Astrocyte (in vitro differentiated cells and primary cell): Measurements from ENCODE around the gene CYTH4.

Experiments used
- CTCF ChIP-seq: IDR thresholded peaks from 2 replicates; pipeline ENCODE4 v1.5.1; 2011; ENCODE audit warnings: low read depth, mild to moderate bottlenecking, inconsistent platforms, low read length, moderate library complexity; ENCODE audit not compliant: insufficient read depth
- EZH2 ChIP-seq: IDR thresholded peaks from 2 replicates; pipeline ENCODE4 v1.6.1; 2012; ENCODE audit warnings: mild to moderate bottlenecking, low read length, inconsistent platforms; ENCODE audit not compliant: insufficient read depth

GRCh38 chr22:37310815-37311595 is 28.7 kb downstream of the CYTH4 start:
- no peak for TF ChIP-seq CTCF
- no peak for TF ChIP-seq EZH2
